VCaP (cell line): ENCODE results near the gene BDKRB1.
A peak's percentile ranks its signal among the peaks of the same experiment; 100 is the strongest.

Experiments used
- H3K27ac ChIP-seq: fragments of 450-650 bp; 2 replicates; pipeline ENCODE4 v1.5.1; 2017
- TF ChIP-seq, protein P1 (sequence below): fragments of 450-650 bp; conservative IDR thresholded peaks from 2 replicates; pipeline ENCODE4 v1.5.1; 2017; ENCODE audit warnings: mild to moderate bottlenecking, moderate library complexity

The BDKRB1 gene

GRCh38 chr14:96261053-96261452 lies 5.0 kb downstream of the BDKRB1 start:
- H3K27ac ChIP-seq: no peak overlapping the region
- TF ChIP-seq, protein P1, sequence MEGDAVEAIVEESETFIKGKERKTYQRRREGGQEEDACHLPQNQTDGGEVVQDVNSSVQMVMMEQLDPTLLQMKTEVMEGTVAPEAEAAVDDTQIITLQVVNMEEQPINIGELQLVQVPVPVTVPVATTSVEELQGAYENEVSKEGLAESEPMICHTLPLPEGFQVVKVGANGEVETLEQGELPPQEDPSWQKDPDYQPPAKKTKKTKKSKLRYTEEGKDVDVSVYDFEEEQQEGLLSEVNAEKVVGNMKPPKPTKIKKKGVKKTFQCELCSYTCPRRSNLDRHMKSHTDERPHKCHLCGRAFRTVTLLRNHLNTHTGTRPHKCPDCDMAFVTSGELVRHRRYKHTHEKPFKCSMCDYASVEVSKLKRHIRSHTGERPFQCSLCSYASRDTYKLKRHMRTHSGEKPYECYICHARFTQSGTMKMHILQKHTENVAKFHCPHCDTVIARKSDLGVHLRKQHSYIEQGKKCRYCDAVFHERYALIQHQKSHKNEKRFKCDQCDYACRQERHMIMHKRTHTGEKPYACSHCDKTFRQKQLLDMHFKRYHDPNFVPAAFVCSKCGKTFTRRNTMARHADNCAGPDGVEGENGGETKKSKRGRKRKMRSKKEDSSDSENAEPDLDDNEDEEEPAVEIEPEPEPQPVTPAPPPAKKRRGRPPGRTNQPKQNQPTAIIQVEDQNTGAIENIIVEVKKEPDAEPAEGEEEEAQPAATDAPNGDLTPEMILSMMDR: no peak

DNA sequence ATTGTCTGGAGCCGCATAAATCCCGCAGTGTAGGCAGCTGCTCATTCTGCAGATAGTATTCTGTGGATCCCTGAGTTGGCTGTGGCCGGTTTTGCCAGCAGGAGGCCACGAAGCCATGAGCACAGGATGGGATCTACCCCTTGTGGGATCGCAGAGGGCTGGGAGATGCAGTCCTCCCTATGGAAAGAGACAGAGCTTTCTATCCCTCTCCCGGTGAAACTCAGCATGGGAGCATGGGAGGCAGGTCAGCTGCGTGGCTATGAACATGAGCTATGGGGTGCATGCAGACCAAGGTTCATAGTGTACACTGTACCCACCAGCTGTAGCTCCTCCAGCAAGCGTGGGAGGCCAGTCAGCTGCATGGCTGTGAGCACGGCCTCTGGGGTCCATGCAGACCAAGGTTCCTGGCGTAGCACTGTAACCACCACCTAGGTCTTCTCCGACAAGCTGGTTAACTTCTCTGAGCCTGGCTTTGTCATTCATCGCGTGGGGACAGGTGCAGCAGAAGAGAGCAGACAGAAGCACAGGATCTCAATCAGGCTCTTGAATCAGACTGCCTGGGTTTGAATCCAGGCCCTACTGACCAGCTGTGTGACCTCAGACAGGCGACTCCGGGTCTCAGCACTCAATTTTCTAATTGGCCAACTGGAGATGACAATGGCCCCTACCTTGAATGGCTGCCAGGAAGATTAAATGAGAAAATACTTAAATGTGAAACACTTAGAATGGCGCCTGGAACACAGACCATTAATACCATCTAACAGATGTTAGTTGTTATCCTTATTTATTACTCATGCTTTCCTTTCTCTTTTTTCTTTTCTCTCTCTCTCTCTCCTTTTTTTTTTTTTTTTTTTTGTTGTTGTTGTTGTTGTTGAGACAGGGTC lies 6.0 kb downstream of the BDKRB1 start:
- H3K27ac ChIP-seq: no peak overlapping the region
- TF ChIP-seq, protein P1: 0 out of 2 replicates have a peak, but pooled peaks have one; percentile 15

GRCh38 chr14:96263347-96264199 lies 7.6 kb downstream of the BDKRB1 start:
- TF ChIP-seq, protein P1: no peak
- peak overlapping the region; percentile 43 for H3K27ac ChIP-seq

DNA sequence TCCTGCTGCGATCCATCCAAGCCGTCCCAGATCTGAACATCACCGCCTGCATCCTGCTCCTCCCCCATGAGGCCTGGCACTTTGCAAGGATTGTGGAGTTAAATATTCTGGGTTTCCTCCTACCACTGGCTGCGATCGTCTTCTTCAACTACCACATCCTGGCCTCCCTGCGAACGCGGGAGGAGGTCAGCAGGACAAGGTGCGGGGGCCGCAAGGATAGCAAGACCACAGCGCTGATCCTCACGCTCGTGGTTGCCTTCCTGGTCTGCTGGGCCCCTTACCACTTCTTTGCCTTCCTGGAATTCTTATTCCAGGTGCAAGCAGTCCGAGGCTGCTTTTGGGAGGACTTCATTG lies 8.2 kb downstream of the BDKRB1 start:
- TF ChIP-seq, protein P1: no peak
- peak overlapping the region; percentile 43 for H3K27ac ChIP-seq

GRCh38 chr14:96264853-96265252 lies 8.8 kb downstream of the BDKRB1 start:
- H3K27ac ChIP-seq: no peak overlapping the region
- TF ChIP-seq, protein P1: peak; percentile 32; the same call in 1 of the 2 replicates

DNA sequence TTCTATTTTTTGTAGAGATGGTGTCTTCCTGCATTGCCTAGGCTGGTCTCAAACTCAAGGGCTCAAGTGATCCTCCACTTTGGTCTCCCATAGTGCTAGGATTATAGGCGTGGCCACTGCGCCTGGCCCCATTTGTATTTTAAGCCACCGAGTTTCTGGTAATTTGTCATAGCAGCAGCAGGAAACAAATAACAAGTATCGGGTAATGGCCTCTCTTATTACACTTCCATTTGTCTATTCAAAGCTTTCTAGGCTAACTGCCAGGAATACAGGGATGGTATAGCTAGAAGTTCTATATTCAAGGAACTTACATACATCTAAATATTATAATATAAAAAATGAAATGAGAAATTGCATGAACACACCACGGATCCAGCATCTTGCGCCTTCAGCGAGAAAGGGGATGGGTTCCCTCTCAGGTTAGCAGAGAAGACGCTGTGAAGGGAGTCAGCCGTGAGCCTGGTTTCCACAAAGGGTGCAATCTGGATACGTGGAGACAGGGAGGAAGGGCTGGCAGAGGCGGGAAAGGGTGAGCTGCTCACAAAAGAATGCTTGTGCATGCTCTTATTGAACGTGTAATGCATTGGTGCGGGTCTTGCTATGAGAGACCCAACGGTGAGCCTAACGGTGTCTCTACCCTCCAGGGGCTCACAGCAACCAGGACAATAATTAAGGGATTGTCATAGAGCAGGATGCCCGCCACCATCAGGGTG lies 9.5 kb downstream of the BDKRB1 start:
- no peak overlapping the region for H3K27ac ChIP-seq
- TF ChIP-seq, protein P1: no peak

GRCh38 chr14:96267336-96267735 lies 11.3 kb downstream of the BDKRB1 start:
- TF ChIP-seq, protein P1: no peak
- H3K27ac ChIP-seq: no peak overlapping the region
